ENCODE measurements around the gene NRG3.

DNA sequence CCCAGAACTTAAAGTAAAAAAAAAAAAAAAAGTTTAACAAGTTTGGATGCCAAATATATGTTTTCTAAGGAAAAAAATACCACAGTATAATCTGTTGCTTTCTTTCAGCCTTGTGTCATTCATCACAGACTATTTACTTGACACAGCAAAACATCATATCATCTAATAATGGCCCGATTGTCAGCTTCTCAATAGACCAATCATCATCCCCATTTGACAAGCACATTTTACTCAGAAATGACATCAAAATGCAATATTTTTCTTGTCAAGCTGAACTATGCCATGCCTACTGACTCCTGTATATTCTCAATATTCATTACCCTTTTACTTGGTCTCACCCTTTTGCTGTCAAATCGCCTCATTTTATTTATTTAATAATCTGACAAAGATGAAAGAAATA lies 249.7 kb downstream of the NRG3 start:
- TF ChIP-seq EP300 (IDR thresholded peaks at IDR 0.05) (no peak), POLR2A (IDR thresholded peaks at IDR 0.05) (no peak), POLR2AphosphoS5 (IDR thresholded peaks at IDR 0.05) (no peak)
- TF ChIP-seq, protein P1, sequence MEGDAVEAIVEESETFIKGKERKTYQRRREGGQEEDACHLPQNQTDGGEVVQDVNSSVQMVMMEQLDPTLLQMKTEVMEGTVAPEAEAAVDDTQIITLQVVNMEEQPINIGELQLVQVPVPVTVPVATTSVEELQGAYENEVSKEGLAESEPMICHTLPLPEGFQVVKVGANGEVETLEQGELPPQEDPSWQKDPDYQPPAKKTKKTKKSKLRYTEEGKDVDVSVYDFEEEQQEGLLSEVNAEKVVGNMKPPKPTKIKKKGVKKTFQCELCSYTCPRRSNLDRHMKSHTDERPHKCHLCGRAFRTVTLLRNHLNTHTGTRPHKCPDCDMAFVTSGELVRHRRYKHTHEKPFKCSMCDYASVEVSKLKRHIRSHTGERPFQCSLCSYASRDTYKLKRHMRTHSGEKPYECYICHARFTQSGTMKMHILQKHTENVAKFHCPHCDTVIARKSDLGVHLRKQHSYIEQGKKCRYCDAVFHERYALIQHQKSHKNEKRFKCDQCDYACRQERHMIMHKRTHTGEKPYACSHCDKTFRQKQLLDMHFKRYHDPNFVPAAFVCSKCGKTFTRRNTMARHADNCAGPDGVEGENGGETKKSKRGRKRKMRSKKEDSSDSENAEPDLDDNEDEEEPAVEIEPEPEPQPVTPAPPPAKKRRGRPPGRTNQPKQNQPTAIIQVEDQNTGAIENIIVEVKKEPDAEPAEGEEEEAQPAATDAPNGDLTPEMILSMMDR (IDR thresholded peaks at IDR 0.05), result no peak

All from upper lobe of left lung (tissue), 4 donors.